ENCODE measurements around the gene THSD4.
"Not testable (repeated sequence)": the region's sequence is repeated elsewhere in the genome, so short reads cannot be mapped to it uniquely, and the experiment has no call there.

THSD4 gene

GRCh38 chr15:71387810-71388209 is 272.5 kb downstream of the THSD4 start:
- H3K27me3 ChIP-seq (ENCODE audit: control insufficient read depth, insufficient read depth, low read length), result no peaks in the 10 kb centered on the region
- H3K9ac ChIP-seq (ENCODE audit: low read length), result peak overlapping the region; percentile 7
- H3K36me3 ChIP-seq (ENCODE audit: control insufficient read depth, insufficient read depth, low read length), result no peaks in the 10 kb centered on the region
- no peaks in the 10 kb centered on the region for H3K9me3 ChIP-seq (ENCODE audit: control insufficient read depth, insufficient read depth, low read depth, low read length)
- no peak overlapping the region for H3K4me3 ChIP-seq (ENCODE audit: low read depth, low read length)
- peak overlapping the region; percentile 76 for H3K27ac ChIP-seq (ENCODE audit: low read depth, low read length)
- peaks cover 58% of the 10 kb centered on the region for H3K4me1 ChIP-seq (ENCODE audit: control insufficient read depth, insufficient read depth, low read length)

GRCh38 chr15:71390096-71390495 is 274.8 kb downstream of the THSD4 start:
- Histone ChIP-seq H3K27me3 (ENCODE audit: control insufficient read depth, insufficient read depth, low read length) (no peaks in the 10 kb centered on the region), H3K9ac (ENCODE audit: low read length) (no peak overlapping the region), H3K4me3 (ENCODE audit: low read depth, low read length) (no peak overlapping the region), H3K4me1 (ENCODE audit: control insufficient read depth, insufficient read depth, low read length) (peaks cover 53% of the 10 kb centered on the region), H3K9me3 (ENCODE audit: control insufficient read depth, insufficient read depth, low read depth, low read length) (no peaks in the 10 kb centered on the region), H3K36me3 (ENCODE audit: control insufficient read depth, insufficient read depth, low read length) (no peaks in the 10 kb centered on the region), H3K27ac (ENCODE audit: low read depth, low read length) (no peak overlapping the region)

GRCh38 chr15:71391421-71392088 is 276.3 kb downstream of the THSD4 start:
- H3K4me3 ChIP-seq (ENCODE audit: low read depth, low read length), result no peak overlapping the region
- no peaks in the 10 kb centered on the region for H3K9me3 ChIP-seq (ENCODE audit: control insufficient read depth, insufficient read depth, low read depth, low read length)
- H3K27ac ChIP-seq (ENCODE audit: low read depth, low read length), result no peak overlapping the region
- H3K27me3 ChIP-seq (ENCODE audit: control insufficient read depth, insufficient read depth, low read length), result no peaks in the 10 kb centered on the region
- peaks cover 40% of the 10 kb centered on the region for H3K4me1 ChIP-seq (ENCODE audit: control insufficient read depth, insufficient read depth, low read length)
- no peak overlapping the region for H3K9ac ChIP-seq (ENCODE audit: low read length)
- no peaks in the 10 kb centered on the region for H3K36me3 ChIP-seq (ENCODE audit: control insufficient read depth, insufficient read depth, low read length)

DNA sequence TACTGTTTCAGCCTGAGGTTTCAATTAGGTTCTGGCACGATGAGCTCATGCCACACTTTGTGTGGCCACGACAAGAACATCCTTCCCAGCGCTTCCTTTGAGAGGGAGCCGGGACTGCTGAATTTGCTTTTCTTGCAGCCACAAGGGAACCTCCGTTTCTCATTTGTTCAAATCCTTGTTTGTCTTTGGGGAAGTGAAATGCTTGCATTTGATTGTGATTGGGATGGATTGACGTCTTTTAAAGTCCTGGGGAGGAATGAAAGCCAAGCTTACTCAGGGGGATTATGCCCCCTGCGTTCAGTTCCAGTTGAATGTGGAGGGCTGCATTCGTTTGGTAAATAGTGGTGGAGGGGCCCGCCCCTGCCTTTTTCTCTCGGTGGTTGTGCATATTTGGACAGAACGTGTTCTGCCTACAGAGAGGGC is 277.6 kb downstream of the THSD4 start:
- H3K9me3 ChIP-seq (ENCODE audit: control insufficient read depth, insufficient read depth, low read depth, low read length), result no peaks in the 10 kb centered on the region

DNA sequence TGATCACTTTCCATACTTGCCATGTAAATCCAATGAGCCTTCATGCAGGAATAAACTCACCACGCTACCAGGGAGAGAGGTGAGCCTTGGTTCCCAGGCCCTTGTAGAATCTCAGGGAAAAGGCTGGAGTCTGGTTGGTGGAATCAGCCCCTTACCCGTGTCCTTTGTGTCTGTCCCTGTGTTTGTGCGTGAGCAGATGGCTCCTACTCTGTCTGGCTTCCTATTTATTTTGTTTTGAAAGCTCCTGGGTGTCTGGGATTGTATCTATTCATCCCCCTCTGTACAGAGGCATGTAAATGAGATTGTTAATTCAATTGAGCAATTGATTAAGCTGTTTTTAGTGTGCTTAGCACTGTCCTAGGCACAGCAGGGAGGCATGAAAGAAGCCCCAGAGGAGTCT is 278.1 kb downstream of the THSD4 start:
- no peak overlapping the region for H3K27ac ChIP-seq (ENCODE audit: low read depth, low read length)
- H3K36me3 ChIP-seq (ENCODE audit: control insufficient read depth, insufficient read depth, low read length), result no peaks in the 10 kb centered on the region
- H3K4me3 ChIP-seq (ENCODE audit: low read depth, low read length), result no peak overlapping the region
- H3K9ac ChIP-seq (ENCODE audit: low read length), result no peak overlapping the region
- H3K27me3 ChIP-seq (ENCODE audit: control insufficient read depth, insufficient read depth, low read length), result no peaks in the 10 kb centered on the region
- H3K9me3 ChIP-seq (ENCODE audit: control insufficient read depth, insufficient read depth, low read depth, low read length), result no peaks in the 10 kb centered on the region
- peaks cover 21% of the 10 kb centered on the region for H3K4me1 ChIP-seq (ENCODE audit: control insufficient read depth, insufficient read depth, low read length)

More for the DNA sequence above, 277.6 kb downstream of the THSD4 start:
- no peaks in the 10 kb centered on the region for H3K27me3 ChIP-seq (ENCODE audit: control insufficient read depth, insufficient read depth, low read length)
- peaks cover 27% of the 10 kb centered on the region for H3K4me1 ChIP-seq (ENCODE audit: control insufficient read depth, insufficient read depth, low read length)
- no peaks in the 10 kb centered on the region for H3K36me3 ChIP-seq (ENCODE audit: control insufficient read depth, insufficient read depth, low read length)
- no peak overlapping the region for H3K4me3 ChIP-seq (ENCODE audit: low read depth, low read length)
- no peak overlapping the region for H3K27ac ChIP-seq (ENCODE audit: low read depth, low read length)
- no peak overlapping the region for H3K9ac ChIP-seq (ENCODE audit: low read length)

- H3K4me3 ChIP-seq (ENCODE audit: low read depth, low read length), result no peak overlapping the region
- no peak overlapping the region for H3K9ac ChIP-seq (ENCODE audit: low read length)
- H3K9me3 ChIP-seq (ENCODE audit: control insufficient read depth, insufficient read depth, low read depth, low read length), result no peaks in the 10 kb centered on the region
- no peak overlapping the region for H3K27ac ChIP-seq (ENCODE audit: low read depth, low read length)
- H3K4me1 ChIP-seq (ENCODE audit: control insufficient read depth, insufficient read depth, low read length), result peaks cover 16% of the 10 kb centered on the region; the same call in 1 of the 2 replicates
- no peaks in the 10 kb centered on the region for H3K36me3 ChIP-seq (ENCODE audit: control insufficient read depth, insufficient read depth, low read length)
- H3K27me3 ChIP-seq (ENCODE audit: control insufficient read depth, insufficient read depth, low read length), result no peaks in the 10 kb centered on the region
Observed at GRCh38 chr15:71396536-71397125, 281.4 kb downstream of the THSD4 start.

GRCh38 chr15:71397377-71397776 is 282.1 kb downstream of the THSD4 start:
- Histone ChIP-seq H3K4me1 (ENCODE audit: control insufficient read depth, insufficient read depth, low read length) (peaks cover 9% of the 10 kb centered on the region; the same call in 1 of the 2 replicates), H3K9ac (ENCODE audit: low read length) (no peak overlapping the region), H3K9me3 (ENCODE audit: control insufficient read depth, insufficient read depth, low read depth, low read length) (no peaks in the 10 kb centered on the region), H3K27me3 (ENCODE audit: control insufficient read depth, insufficient read depth, low read length) (no peaks in the 10 kb centered on the region), H3K36me3 (ENCODE audit: control insufficient read depth, insufficient read depth, low read length) (no peaks in the 10 kb centered on the region), H3K4me3 (ENCODE audit: low read depth, low read length) (no peak overlapping the region), H3K27ac (ENCODE audit: low read depth, low read length) (no peak overlapping the region)

DNA sequence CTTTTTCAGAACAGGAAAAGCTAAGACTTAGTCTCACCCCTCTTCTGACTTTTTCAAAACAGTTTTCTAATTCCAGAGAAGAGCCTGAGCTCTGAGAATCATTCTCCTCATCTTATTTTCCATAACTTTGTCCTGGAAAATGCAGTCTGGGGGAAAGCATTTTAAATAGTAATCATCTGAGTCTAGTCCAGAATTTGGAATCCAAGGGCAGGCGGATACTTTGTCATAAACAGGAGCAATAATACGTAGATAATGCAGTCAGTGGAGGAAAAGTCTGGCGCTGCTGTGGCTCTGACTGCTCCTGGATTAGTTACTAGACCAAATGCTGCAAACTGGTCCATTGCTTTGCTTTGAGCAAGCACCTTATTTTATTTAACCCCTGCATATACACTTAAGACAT is 285.0 kb downstream of the THSD4 start:
- Histone ChIP-seq H3K4me1 (ENCODE audit: control insufficient read depth, insufficient read depth, low read length) (no peaks in the 10 kb centered on the region), H3K27ac (ENCODE audit: low read depth, low read length) (no peak overlapping the region), H3K27me3 (ENCODE audit: control insufficient read depth, insufficient read depth, low read length) (no peaks in the 10 kb centered on the region), H3K9ac (ENCODE audit: low read length) (no peak overlapping the region), H3K4me3 (ENCODE audit: low read depth, low read length) (no peak overlapping the region), H3K36me3 (ENCODE audit: control insufficient read depth, insufficient read depth, low read length) (no peaks in the 10 kb centered on the region), H3K9me3 (ENCODE audit: control insufficient read depth, insufficient read depth, low read depth, low read length) (no peaks in the 10 kb centered on the region)

DNA sequence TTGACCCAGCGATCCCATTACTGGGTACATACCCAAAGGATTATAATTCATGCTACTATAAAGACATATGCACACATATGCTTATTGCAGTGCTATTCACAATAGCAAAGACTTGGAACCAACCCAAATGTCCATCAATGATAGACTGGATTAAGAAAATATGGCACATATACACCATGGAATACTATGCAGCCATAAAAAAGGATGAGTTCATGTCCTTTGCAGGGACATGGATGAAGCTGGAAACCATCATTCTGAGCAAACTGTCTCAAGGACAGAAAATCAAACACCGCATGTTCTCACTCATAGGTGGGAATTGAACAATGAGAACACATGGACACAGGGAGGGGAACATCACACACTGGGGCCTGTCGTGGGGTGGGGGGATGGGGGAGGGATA is 286.5 kb downstream of the THSD4 start:
- H3K9ac ChIP-seq (ENCODE audit: low read length); H3K4me3 ChIP-seq (ENCODE audit: low read depth, low read length); H3K9me3 ChIP-seq (ENCODE audit: control insufficient read depth, insufficient read depth, low read depth, low read length); H3K27ac ChIP-seq (ENCODE audit: low read depth, low read length); H3K36me3 ChIP-seq (ENCODE audit: control insufficient read depth, insufficient read depth, low read length); H3K27me3 ChIP-seq (ENCODE audit: control insufficient read depth, insufficient read depth, low read length); H3K4me1 ChIP-seq (ENCODE audit: control insufficient read depth, insufficient read depth, low read length): not testable (repeated sequence)

GRCh38 chr15:71409541-71409940 is 294.3 kb downstream of the THSD4 start:
- Histone ChIP-seq H3K36me3 (ENCODE audit: control insufficient read depth, insufficient read depth, low read length) (no peaks in the 10 kb centered on the region), H3K4me1 (ENCODE audit: control insufficient read depth, insufficient read depth, low read length) (peaks cover 12% of the 10 kb centered on the region), H3K27ac (ENCODE audit: low read depth, low read length) (no peak overlapping the region), H3K9ac (ENCODE audit: low read length) (no peak overlapping the region), H3K27me3 (ENCODE audit: control insufficient read depth, insufficient read depth, low read length) (no peaks in the 10 kb centered on the region), H3K4me3 (ENCODE audit: low read depth, low read length) (no peak overlapping the region), H3K9me3 (ENCODE audit: control insufficient read depth, insufficient read depth, low read depth, low read length) (no peaks in the 10 kb centered on the region)

- Histone ChIP-seq H3K36me3 (ENCODE audit: control insufficient read depth, insufficient read depth, low read length) (no peaks in the 10 kb centered on the region), H3K4me1 (ENCODE audit: control insufficient read depth, insufficient read depth, low read length) (peaks cover 12% of the 10 kb centered on the region), H3K9me3 (ENCODE audit: control insufficient read depth, insufficient read depth, low read depth, low read length) (no peaks in the 10 kb centered on the region), H3K27me3 (ENCODE audit: control insufficient read depth, insufficient read depth, low read length) (no peaks in the 10 kb centered on the region), H3K9ac (ENCODE audit: low read length) (no peak overlapping the region), H3K27ac (ENCODE audit: low read depth, low read length) (no peak overlapping the region), H3K4me3 (ENCODE audit: low read depth, low read length) (no peak overlapping the region)
Observed at GRCh38 chr15:71410347-71410746, 295.1 kb downstream of the THSD4 start.

All from HUES6 (cell line).